ENCODE measurements around the gene ZNF536.

GRCh38 chr19:30556230-30556711, 184.1 kb downstream of the ZNF536 start:
- no peak for TF ChIP-seq CTCF (IDR thresholded peaks at IDR 0.05; ENCODE audit: low read length)
- TF ChIP-seq EZH2 (optimal IDR thresholded peaks at IDR 0.05; ENCODE audit: low read depth, low read length): no peak
- no peak for TF ChIP-seq EZH2phosphoT487 (IDR thresholded peaks at IDR 0.05; ENCODE audit: low read length)
